ENCODE measurements around the gene USH1C. TPM values are rescaled to one million over a fixed set of nuclear protein-coding genes. Genes with fewer than 3 reads are reported as not detected.

USH1C gene
- total and polyA plus RNA-seq, 12 donors: 0.14 to 16.9 (median 0.85) TPM; not detected in 2

DNA sequence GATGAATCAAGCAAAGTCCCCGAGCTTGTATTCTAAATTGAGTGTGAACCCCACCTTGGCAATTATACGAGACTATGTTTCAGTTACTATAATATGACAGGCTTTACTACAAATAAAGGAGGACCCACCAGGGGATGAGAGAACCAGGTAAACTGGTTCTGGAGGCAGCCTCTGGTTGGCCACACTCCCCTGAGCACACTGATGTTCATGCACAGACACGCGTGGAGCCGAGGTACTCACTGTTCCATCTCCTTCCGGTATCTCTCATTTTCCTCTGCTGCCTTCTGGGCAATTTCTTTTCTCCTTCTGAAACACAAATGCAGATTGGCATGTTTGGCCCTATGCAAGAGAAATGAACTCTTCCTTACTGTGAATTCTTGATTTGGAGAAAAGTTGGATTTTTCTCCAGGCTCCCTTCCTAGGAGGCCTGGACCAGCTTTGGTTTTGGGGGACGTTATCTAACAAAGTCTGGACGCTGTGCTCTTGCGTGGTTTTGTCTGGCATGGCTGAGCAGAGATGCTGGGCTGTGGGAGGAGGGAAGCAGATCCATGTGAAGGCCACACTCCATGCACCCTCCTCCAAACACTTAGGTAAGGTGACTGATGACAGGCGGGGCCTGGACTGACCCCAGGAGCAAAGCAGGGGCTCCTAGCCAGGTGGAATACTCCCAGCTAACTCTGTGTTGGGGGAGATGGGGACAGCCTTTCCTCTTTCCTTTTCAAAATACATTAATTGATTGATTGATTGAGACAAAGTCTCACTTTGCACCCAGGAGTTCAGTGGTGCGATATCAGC, 22.9 kb downstream of the USH1C start:
- intact Hi-C loops (cut with DNase I): no loop called here

DNA sequence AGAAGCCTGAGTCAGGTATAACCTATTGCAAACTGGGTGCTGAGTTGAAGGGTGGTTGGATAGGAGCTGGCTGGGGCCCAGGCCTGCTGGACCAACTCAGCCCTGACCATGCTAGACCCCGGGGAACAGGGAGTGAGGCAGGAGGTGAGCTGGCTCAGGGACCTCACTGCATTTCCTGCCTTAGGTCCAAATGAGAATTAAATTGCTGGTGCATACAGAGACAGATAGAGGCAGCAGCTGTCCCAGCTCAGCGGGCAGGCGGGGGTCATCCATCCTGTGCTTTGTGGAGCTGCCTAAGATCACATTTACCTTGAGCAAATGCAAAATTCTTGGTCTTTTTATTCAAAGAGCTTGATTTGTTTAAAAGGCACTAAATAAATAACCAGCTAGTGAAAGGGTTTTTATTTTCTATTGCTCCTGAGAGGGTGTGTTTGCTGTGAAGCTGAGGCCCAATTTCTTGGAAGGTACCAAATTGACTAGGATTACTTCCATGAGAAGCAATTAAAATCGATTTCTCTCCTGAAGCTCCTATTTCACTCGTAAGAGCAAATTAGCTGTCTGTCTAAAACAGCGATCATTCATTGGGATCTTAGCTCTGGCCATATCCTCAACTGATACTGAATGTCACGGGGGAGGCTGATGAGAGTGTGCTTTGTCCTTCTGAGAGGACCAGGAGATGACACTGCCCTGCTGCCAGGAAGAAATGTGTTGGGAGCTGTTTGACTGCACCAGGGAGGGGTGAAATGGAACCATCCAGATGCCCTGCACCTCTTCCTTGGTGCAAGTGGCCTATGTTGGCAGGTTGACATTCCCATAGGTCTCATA, 24.9 kb downstream of the USH1C start:
- no peak overlapping the region for H3K4me3 ChIP-seq
- intact Hi-C loops (cut with DNase I): no loop called here
- H3K4me1 ChIP-seq (replicated peaks in 1 of 2): peaks cover 11 to 17% of the 10 kb centered on the region in 2 donors
- WGBS, 4 donors: 81 to 87% (median 83%) methylated on average over 7 of the region's 7 CpGs
- no peaks in the 10 kb centered on the region for H3K36me3 ChIP-seq (replicated peaks in 1 of 2)
- no peaks in the 10 kb centered on the region for H3K9me3 ChIP-seq (replicated peaks in 1 of 3)
- DNase-seq: no peak
- H3K27me3 ChIP-seq: peaks cover 4% of the 10 kb centered on the region
- TF ChIP-seq POLR2A (IDR thresholded peaks at IDR 0.05) (no peak), CTCF (IDR thresholded peaks at IDR 0.05) (no peak)
- no peak overlapping the region for H3K27ac ChIP-seq

More for the DNA sequence above, 22.9 kb downstream of the USH1C start:
- Histone ChIP-seq H3K9me3 (replicated peaks in 1 of 3) (no peaks in the 10 kb centered on the region), H3K36me3 (replicated peaks in 1 of 2) (no peaks in the 10 kb centered on the region), H3K4me3 (no peak overlapping the region), H3K4me1 (replicated peaks in 1 of 2) (no peaks in the 10 kb centered on the region), H3K27me3 (peaks cover 4% of the 10 kb centered on the region), H3K27ac (no peak overlapping the region)
- no peak for TF ChIP-seq CTCF (IDR thresholded peaks at IDR 0.05)
- no peak for TF ChIP-seq POLR2A (IDR thresholded peaks at IDR 0.05)
- DNase-seq: no peak
- WGBS, 4 donors: 91 to 94% (median 92%) methylated on average over 10 to 11 of the region's 11 CpGs

GRCh38 chr11:17518366-17518765, 25.9 kb downstream of the USH1C start:
- intact Hi-C loops (cut with DNase I): no loop called here

More at GRCh38 chr11:17518366-17518765, 25.9 kb downstream of the USH1C start:
- Histone ChIP-seq H3K27me3 (peaks cover 4% of the 10 kb centered on the region), H3K27ac (no peak overlapping the region), H3K9me3 (replicated peaks in 1 of 3) (no peaks in the 10 kb centered on the region), H3K4me3 (no peak overlapping the region), H3K36me3 (replicated peaks in 1 of 2) (no peaks in the 10 kb centered on the region), H3K4me1 (replicated peaks in 1 of 2) (peaks cover 11 to 17% of the 10 kb centered on the region in 2 donors)
- 79 to 85% (median 84%) methylated on average over 2 of the region's 2 CpGs for WGBS, 4 donors
- no peak for DNase-seq
- TF ChIP-seq CTCF (IDR thresholded peaks at IDR 0.05) (no peak), POLR2A (IDR thresholded peaks at IDR 0.05) (no peak)

All from adrenal gland (tissue), 12 donors.